Fibroblast of upper back skin (primary cell): Measurements from ENCODE around the gene FANCD2.
"Not testable (repeated sequence)": the region's sequence is repeated elsewhere in the genome, so short reads cannot be mapped to it uniquely, and the experiment has no call there.

ENCODE experiments used
- DNase-seq: peaks from one replicate; pipeline ENCODE4 v3.0.0-alpha.2; 2013

FANCD2 gene

GRCh38 chr3:10017636-10018292, 8.5 kb upstream of the FANCD2 start:
- DNase-seq, result peak; percentile 78

- not testable (repeated sequence) for DNase-seq
Observed at GRCh38 chr3:10018806-10019205, 7.4 kb upstream of the FANCD2 start.

- DNase-seq, result no peak
Observed at GRCh38 chr3:10019326-10019725, 6.9 kb upstream of the FANCD2 start.

GRCh38 chr3:10021856-10022775, 4.1 kb upstream of the FANCD2 start:
- DNase-seq, result no peak

GRCh38 chr3:10023587-10024310, 2.5 kb upstream of the FANCD2 start:
- DNase-seq, result peak; percentile 77

GRCh38 chr3:10025205-10026083, 793 bp upstream of the FANCD2 start:
- DNase-seq, result no peak

- DNase-seq, result no peak
Observed at GRCh38 chr3:10041034-10041433, 14.8 kb downstream of the FANCD2 start.

GRCh38 chr3:10047876-10048275, 21.6 kb downstream of the FANCD2 start:
- no peak for DNase-seq

- not testable (repeated sequence) for DNase-seq
Observed at GRCh38 chr3:10053054-10053453, 26.8 kb downstream of the FANCD2 start.

GRCh38 chr3:10055097-10055496, 28.9 kb downstream of the FANCD2 start:
- DNase-seq, result no peak

GRCh38 chr3:10070077-10070476, 43.8 kb downstream of the FANCD2 start:
- not testable (repeated sequence) for DNase-seq

GRCh38 chr3:10074666-10075065, 48.4 kb downstream of the FANCD2 start:
- DNase-seq, result no peak

- no peak for DNase-seq
Observed at GRCh38 chr3:10081871-10082270, 55.6 kb downstream of the FANCD2 start.

- DNase-seq, result no peak
Observed at GRCh38 chr3:10085738-10086137, 59.5 kb downstream of the FANCD2 start.

- no peak for DNase-seq
Observed at GRCh38 chr3:10088256-10088655, 62.0 kb downstream of the FANCD2 start.

- no peak for DNase-seq
Observed at GRCh38 chr3:10090179-10090578, 63.9 kb downstream of the FANCD2 start.

- DNase-seq, result not testable (repeated sequence)
Observed at GRCh38 chr3:10090774-10091173, 64.5 kb downstream of the FANCD2 start.

- DNase-seq, result not testable (repeated sequence)
Observed at GRCh38 chr3:10091387-10091786, 65.2 kb downstream of the FANCD2 start.

GRCh38 chr3:10093678-10094077, 67.4 kb downstream of the FANCD2 start:
- no peak for DNase-seq

GRCh38 chr3:10099041-10099440, 72.8 kb downstream of the FANCD2 start:
- DNase-seq, result no peak

GRCh38 chr3:10106919-10107318, 80.7 kb downstream of the FANCD2 start:
- DNase-seq, result no peak

GRCh38 chr3:10108091-10108490, 81.9 kb downstream of the FANCD2 start, which contains the start of gene FANCD2OS:
Gene FANCD2OS (minus strand): TSS chr3:10108255. CDS start chr3:10104774, 3,481 bp downstream.
- no peak for DNase-seq
